GM23248 (cell line): ENCODE data around the gene EDEM2.

Source experiments
- EZH2 ChIP-seq: fragments of 200-600 bp; sonication (generic); IDR thresholded peaks from 2 replicates; pipeline ENCODE4 v1.6.1; 2018; ENCODE audit warnings: antibody characterized with exemption, mild to moderate bottlenecking; ENCODE audit not compliant: insufficient read depth, poor library complexity, severe bottlenecking
- EZH2phosphoT487 ChIP-seq: fragments of 200-600 bp; sonication (generic); IDR thresholded peaks from 2 replicates; pipeline ENCODE4 v1.6.1; 2018; ENCODE audit warnings: antibody characterized with exemption, moderate library complexity, mild to moderate bottlenecking, low read depth; ENCODE audit not compliant: insufficient read depth

DNA sequence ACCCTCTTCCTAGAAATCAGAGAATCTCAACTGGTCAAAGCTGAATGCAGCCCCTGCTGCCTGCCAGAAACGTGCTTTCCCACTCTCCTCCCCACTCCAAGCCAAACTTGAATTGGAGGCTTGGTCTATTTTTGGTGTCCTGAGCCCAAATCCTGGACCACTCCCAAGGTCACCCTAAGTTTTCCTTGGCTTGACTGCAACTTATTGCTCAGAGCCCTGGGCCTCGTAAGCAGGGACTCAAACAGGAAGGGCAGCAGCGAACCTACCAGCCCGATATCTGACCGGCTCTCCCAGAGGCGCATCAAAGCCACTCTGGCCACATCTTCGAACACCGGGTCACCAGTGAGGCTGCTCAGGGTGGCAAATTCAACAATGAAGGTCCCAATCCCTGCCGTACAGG lies 12.7 kb downstream of the EDEM2 start:
- TF ChIP-seq EZH2 (no peak), EZH2phosphoT487 (no peak)
